ENCODE data around the gene TTC7B.

Gene TTC7B

GRCh38 chr14:90775441-90775840, 40.8 kb downstream of the TTC7B start:
- H2AFZ ChIP-seq: peak overlapping the region; percentile 38
- H3K4me3 ChIP-seq (ENCODE audit: low read depth, low read length): no peak overlapping the region
- peaks cover 16% of the 10 kb centered on the region for H3K4me1 ChIP-seq
- H3K9ac ChIP-seq: no peak overlapping the region
- no peak for TF ChIP-seq CTCF (IDR thresholded peaks at IDR 0.05)
- H3K9me3 ChIP-seq (ENCODE audit: control insufficient read depth, low read length): no peaks in the 10 kb centered on the region
- no peaks in the 10 kb centered on the region for H3K27me3 ChIP-seq (ENCODE audit: control insufficient read depth, insufficient read depth, low read length)
- H3K79me2 ChIP-seq: no peaks in the 10 kb centered on the region
- no peak overlapping the region for H3K4me2 ChIP-seq (ENCODE audit: low read length)
- no peaks in the 10 kb centered on the region for H3K36me3 ChIP-seq (ENCODE audit: control insufficient read depth, insufficient read depth, low read length)
- peak overlapping the region; percentile 62 for H3K27ac ChIP-seq

GRCh38 chr14:90774316-90774715, 41.9 kb downstream of the TTC7B start:
- H2AFZ ChIP-seq: no peak overlapping the region
- TF ChIP-seq CTCF (IDR thresholded peaks at IDR 0.05): no peak
- H3K4me1 ChIP-seq: peaks cover 16% of the 10 kb centered on the region
- no peak overlapping the region for H3K27ac ChIP-seq
- no peak overlapping the region for H3K4me2 ChIP-seq (ENCODE audit: low read length)
- no peak overlapping the region for H3K4me3 ChIP-seq (ENCODE audit: low read depth, low read length)
- no peaks in the 10 kb centered on the region for H3K79me2 ChIP-seq
- H3K27me3 ChIP-seq (ENCODE audit: control insufficient read depth, insufficient read depth, low read length): no peaks in the 10 kb centered on the region
- no peaks in the 10 kb centered on the region for H3K9me3 ChIP-seq (ENCODE audit: control insufficient read depth, low read length)
- no peaks in the 10 kb centered on the region for H3K36me3 ChIP-seq (ENCODE audit: control insufficient read depth, insufficient read depth, low read length)
- H3K9ac ChIP-seq: no peak overlapping the region

GRCh38 chr14:90773705-90774104, 42.5 kb downstream of the TTC7B start:
- Histone ChIP-seq H3K4me3 (ENCODE audit: low read depth, low read length) (no peak overlapping the region), H3K27ac (no peak overlapping the region), H3K79me2 (no peaks in the 10 kb centered on the region), H3K4me1 (peaks cover 16% of the 10 kb centered on the region), H2AFZ (no peak overlapping the region), H3K4me2 (ENCODE audit: low read length) (peak overlapping the region; percentile 2), H3K9ac (no peak overlapping the region), H3K9me3 (ENCODE audit: control insufficient read depth, low read length) (no peaks in the 10 kb centered on the region), H3K27me3 (ENCODE audit: control insufficient read depth, insufficient read depth, low read length) (no peaks in the 10 kb centered on the region), H3K36me3 (ENCODE audit: control insufficient read depth, insufficient read depth, low read length) (no peaks in the 10 kb centered on the region)
- no peak for TF ChIP-seq CTCF (IDR thresholded peaks at IDR 0.05)

GRCh38 chr14:90773196-90773486, 43.1 kb downstream of the TTC7B start:
- no peak overlapping the region for H3K4me2 ChIP-seq (ENCODE audit: low read length)
- H3K27ac ChIP-seq: no peak overlapping the region
- no peaks in the 10 kb centered on the region for H3K36me3 ChIP-seq (ENCODE audit: control insufficient read depth, insufficient read depth, low read length)
- H2AFZ ChIP-seq: no peak overlapping the region
- H3K27me3 ChIP-seq (ENCODE audit: control insufficient read depth, insufficient read depth, low read length): no peaks in the 10 kb centered on the region
- H3K9me3 ChIP-seq (ENCODE audit: control insufficient read depth, low read length): no peaks in the 10 kb centered on the region
- TF ChIP-seq CTCF (IDR thresholded peaks at IDR 0.05): no peak
- no peaks in the 10 kb centered on the region for H3K79me2 ChIP-seq
- peaks cover 16% of the 10 kb centered on the region for H3K4me1 ChIP-seq
- H3K9ac ChIP-seq: no peak overlapping the region
- no peak overlapping the region for H3K4me3 ChIP-seq (ENCODE audit: low read depth, low read length)

GRCh38 chr14:90767899-90768298, 48.3 kb downstream of the TTC7B start:
- no peak for TF ChIP-seq CTCF (IDR thresholded peaks at IDR 0.05)
- no peaks in the 10 kb centered on the region for H3K9me3 ChIP-seq (ENCODE audit: control insufficient read depth, low read length)

More at GRCh38 chr14:90767899-90768298, 48.3 kb downstream of the TTC7B start:
- no peak overlapping the region for H3K9ac ChIP-seq
- no peak overlapping the region for H3K27ac ChIP-seq
- no peak overlapping the region for H3K4me3 ChIP-seq (ENCODE audit: low read depth, low read length)
- H3K36me3 ChIP-seq (ENCODE audit: control insufficient read depth, insufficient read depth, low read length): no peaks in the 10 kb centered on the region
- H3K4me2 ChIP-seq (ENCODE audit: low read length): no peak overlapping the region
- no peaks in the 10 kb centered on the region for H3K27me3 ChIP-seq (ENCODE audit: control insufficient read depth, insufficient read depth, low read length)
- peaks cover 1% of the 10 kb centered on the region for H3K79me2 ChIP-seq
- H2AFZ ChIP-seq: no peak overlapping the region
- H3K4me1 ChIP-seq: no peaks in the 10 kb centered on the region

All from parathyroid adenoma (tissue), 2 donors.